MCF 10A (cell line): Measurements from ENCODE around the gene SPTAN1. TPM values are rescaled to one million over a fixed set of nuclear protein-coding genes. Genes with fewer than 3 reads are reported as not detected.

Source experiments
- BruUV-seq: library from RNA; stranded (reverse); fragments of 400-500 nt; replicated peaks from 2 replicates; lab custom pipeline; 2021; lab: Mats Ljungman, UMichigan
- CTCF ChIA-PET: fragments of 300-600 bp; sonication (Branson Sonifier 250); formaldehyde crosslinking; extraction: SDS; loops from one replicate; lab custom pipeline; 2021; ENCODE audit warnings: antibody characterized with exemption, inconsistent platforms; lab: Yijun Ruan, JAX
- POLR2A ChIA-PET: fragments of 300-600, 350-650 bp; sonication (Branson Sonifier 250); formaldehyde crosslinking; extraction: SDS; loops from one replicate; lab custom pipeline; 2020; ENCODE audit warnings: antibody characterized with exemption, inconsistent platforms; lab: Yijun Ruan, JAX
- DNase-seq: peaks from one replicate; pipeline ENCODE4 v3.0.0-alpha.2; 2018; ENCODE audit not compliant: unreplicated experiment
- H3K27ac Mint-ChIP-seq: one replicate; pipeline ENCODE4 v1.8.0; 2022; ENCODE audit warnings: mild to moderate bottlenecking, low read depth, mixed read lengths; ENCODE audit not compliant: unreplicated experiment
- H3K27me3 Mint-ChIP-seq: one replicate; pipeline ENCODE4 v1.8.0; 2022; ENCODE audit warnings: mixed read lengths; ENCODE audit not compliant: insufficient read depth, unreplicated experiment
- H3K36me3 Mint-ChIP-seq: one replicate; pipeline ENCODE4 v1.8.0; 2022; ENCODE audit warnings: mild to moderate bottlenecking, moderate library complexity, mixed read lengths; ENCODE audit not compliant: insufficient read depth, unreplicated experiment
- H3K4me1 Mint-ChIP-seq: one replicate; pipeline ENCODE4 v1.8.0; 2022; ENCODE audit warnings: mixed read lengths; ENCODE audit not compliant: insufficient read depth, unreplicated experiment
- H3K4me3 Mint-ChIP-seq: one replicate; pipeline ENCODE4 v1.8.0; 2022; ENCODE audit warnings: mild to moderate bottlenecking, moderate library complexity, mixed read lengths; ENCODE audit not compliant: unreplicated experiment
- H3K9me3 Mint-ChIP-seq: one replicate; pipeline ENCODE4 v1.8.0; 2022; ENCODE audit warnings: mixed read lengths; ENCODE audit not compliant: unreplicated experiment
- CTCF ChIP-seq: fragments of 200-600 bp; IDR thresholded peaks from one replicate; pipeline ENCODE4 v1.8.0; 2022; ENCODE audit warnings: antibody characterized with exemption, mild to moderate bottlenecking; ENCODE audit not compliant: unreplicated experiment
- intact Hi-C: fragments of 100-400 bp; cut with micrococcal nuclease; formaldehyde crosslinking; loops from 2 replicates; pipeline ENCODE4 v1.14.1; 2022
- total RNA-seq: library from RNA; stranded (reverse); gene quantifications from 2 replicates; pipeline ENCODE4 v1.2.3, GENCODE V29; 2022

SPTAN1 gene
- total RNA-seq, 1 experiment from 2014 or later, result 254 TPM

GRCh38 chr9:128587453-128587852, 35.1 kb downstream of the SPTAN1 start:
- Mint-ChIP-seq H3K27me3 (no peaks in the 10 kb centered on the region), H3K36me3 (peaks cover 100% of the 10 kb centered on the region), H3K4me3 (no peak overlapping the region), H3K4me1 (no peaks in the 10 kb centered on the region), H3K9me3 (no peaks in the 10 kb centered on the region), H3K27ac (no peak overlapping the region)
- intact Hi-C loops, result no loop called here
- CTCF ChIA-PET, result no interaction called here
- BruUV-seq, result no TSS peak
- no peak for TF ChIP-seq CTCF
- DNase-seq, result no peak
- POLR2A ChIA-PET, result no interaction called here

DNA sequence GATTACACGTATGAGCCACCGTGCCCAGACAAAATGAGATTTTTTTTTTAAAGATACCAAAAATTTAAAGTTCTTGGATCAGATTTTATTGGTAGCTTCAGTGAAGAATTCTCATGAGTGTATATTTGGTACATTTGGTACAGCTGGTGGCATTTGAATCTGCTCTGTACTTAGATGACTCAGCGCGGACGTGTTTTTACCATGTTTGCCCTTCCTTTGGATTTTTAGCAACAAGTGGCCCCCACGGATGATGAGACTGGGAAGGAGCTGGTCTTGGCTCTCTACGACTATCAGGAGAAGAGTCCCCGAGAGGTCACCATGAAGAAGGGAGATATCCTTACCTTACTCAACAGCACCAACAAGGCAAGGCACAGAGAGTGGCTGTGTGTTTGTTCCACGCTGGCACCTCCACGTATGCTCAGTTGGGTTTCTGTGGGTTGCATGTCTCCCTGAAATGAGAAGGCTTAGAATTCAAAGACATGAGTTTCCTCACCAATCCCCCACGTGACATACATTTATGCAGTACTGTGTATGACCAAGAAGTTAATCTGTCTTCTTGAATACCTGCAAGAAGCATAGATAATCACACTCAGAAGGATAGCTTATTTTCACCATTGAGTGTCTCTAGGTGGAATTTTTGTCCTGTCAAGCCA, 36.3 kb downstream of the SPTAN1 start:
- ChIA-PET POLR2A (interaction anchor here (1.0 to 1.1 kb wide), 2 partner anchors 15 to 18 kb away, joined by 3 read pairs; no protein-coding TSS in a partner anchor), CTCF (interaction anchor here (0.6 to 1.1 kb wide), 2 partner anchors 33 to 124 kb away, joined by 3 read pairs; no protein-coding TSS in a partner anchor)
- no peak for TF ChIP-seq CTCF
- H3K27me3 Mint-ChIP-seq, result no peaks in the 10 kb centered on the region
- intact Hi-C loops, result no loop called here
- H3K9me3 Mint-ChIP-seq, result no peaks in the 10 kb centered on the region
- DNase-seq, result no peak
- BruUV-seq, result no TSS peak
- no peak overlapping the region for H3K4me3 Mint-ChIP-seq
- H3K4me1 Mint-ChIP-seq, result no peaks in the 10 kb centered on the region
- H3K36me3 Mint-ChIP-seq, result peaks cover 100% of the 10 kb centered on the region
- no peak overlapping the region for H3K27ac Mint-ChIP-seq

DNA sequence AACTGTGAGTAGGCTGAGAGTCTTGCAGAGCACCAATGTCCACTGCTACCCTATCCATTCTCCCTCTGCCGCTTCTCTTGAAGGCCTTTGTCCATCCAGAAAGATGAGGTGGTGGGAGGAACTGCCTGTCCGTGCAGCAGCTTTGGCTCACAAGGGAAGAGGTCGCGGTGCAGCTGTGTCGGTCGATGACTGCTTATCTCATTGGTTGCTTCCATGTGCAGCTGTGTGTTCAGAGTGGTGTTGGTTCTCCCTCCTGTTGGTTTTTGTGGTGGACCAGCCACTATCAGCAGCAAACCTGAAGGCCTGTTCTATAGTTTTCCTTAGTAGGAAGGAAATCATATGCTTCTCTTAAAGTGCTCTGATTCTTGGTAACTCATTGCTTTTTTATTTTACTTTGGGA, 40.7 kb downstream of the SPTAN1 start:
- Mint-ChIP-seq H3K9me3 (no peaks in the 10 kb centered on the region), H3K4me1 (no peaks in the 10 kb centered on the region), H3K27ac (no peak overlapping the region), H3K27me3 (no peaks in the 10 kb centered on the region), H3K36me3 (peaks cover 99% of the 10 kb centered on the region), H3K4me3 (no peak overlapping the region)
- CTCF ChIA-PET, result no interaction called here
- POLR2A ChIA-PET, result no interaction called here
- no peak for TF ChIP-seq CTCF
- BruUV-seq, result no TSS peak
- DNase-seq, result no peak
- intact Hi-C loops, result no loop called here

GRCh38 chr9:128593856-128594255, 41.5 kb downstream of the SPTAN1 start:
- BruUV-seq, result no TSS peak
- no peak for TF ChIP-seq CTCF
- no peaks in the 10 kb centered on the region for H3K27me3 Mint-ChIP-seq
- H3K4me1 Mint-ChIP-seq, result no peaks in the 10 kb centered on the region
- ChIA-PET CTCF (no interaction called here), POLR2A (no interaction called here)
- peaks cover 99% of the 10 kb centered on the region for H3K36me3 Mint-ChIP-seq
- intact Hi-C loops, result no loop called here
- H3K27ac Mint-ChIP-seq, result no peak overlapping the region
- no peaks in the 10 kb centered on the region for H3K9me3 Mint-ChIP-seq
- no peak for DNase-seq
- H3K4me3 Mint-ChIP-seq, result no peak overlapping the region
